GM23338 (cell line): Measurements from ENCODE around the gene PEPD. TPM values are rescaled to one million over a fixed set of nuclear protein-coding genes. Genes with fewer than 3 reads are reported as not detected.

Experiments
- ATAC-seq: fragments of 200-7000 bp; cut with Tn5 transposase; 3 replicates; pipeline ENCODE4 v1.9.1; 2020
- DNase-seq: peaks from one replicate; pipeline ENCODE4 v3.0.0-alpha.2; 2015; ENCODE audit warnings: low spot score
- H2AFZ ChIP-seq: fragments of 200-600 bp; sonication (generic); 2 replicates; pipeline ENCODE4 v1.8.0; 2016; ENCODE audit warnings: antibody characterized with exemption, mild to moderate bottlenecking, moderate library complexity
- H3F3A ChIP-seq: fragments of 200-600 bp; sonication (generic); replicated peaks from 2 replicates; pipeline ENCODE4 v1.8.0; 2017; ENCODE audit warnings: antibody characterized with exemption, mixed run types, low read depth
- H3K27ac ChIP-seq: fragments of 200-600 bp; sonication (generic); 2 replicates; pipeline ENCODE4 v1.6.1; 2016; ENCODE audit warnings: low read depth
- H3K27me3 ChIP-seq: fragments of 200-600 bp; sonication (generic); 2 replicates; pipeline ENCODE4 v1.8.0; 2016; ENCODE audit warnings: mild to moderate bottlenecking, mixed run types, moderate library complexity; ENCODE audit not compliant: insufficient read depth
- H3K36me3 ChIP-seq: fragments of 200-600 bp; sonication (generic); 2 replicates; pipeline ENCODE4 v1.8.0; 2016; ENCODE audit warnings: mild to moderate bottlenecking; ENCODE audit not compliant: insufficient read depth
- H3K4me1 ChIP-seq: fragments of 200-600 bp; sonication (generic); 2 replicates; pipeline ENCODE4 v1.8.0; 2016; ENCODE audit warnings: mild to moderate bottlenecking, moderate library complexity; ENCODE audit not compliant: insufficient read depth
- H3K4me2 ChIP-seq: fragments of 200-600 bp; sonication (generic); 2 replicates; pipeline ENCODE4 v1.7.1; 2017; ENCODE audit warnings: mixed run types
- H3K4me3 ChIP-seq: fragments of 200-600 bp; sonication (generic); 2 replicates; pipeline ENCODE4 v1.6.1; 2016; ENCODE audit warnings: mixed run types
- H3K79me2 ChIP-seq: fragments of 200-600 bp; sonication (generic); replicated peaks from 2 replicates; pipeline ENCODE4 v1.8.0; 2017; ENCODE audit warnings: mild to moderate bottlenecking; ENCODE audit not compliant: insufficient read depth
- H3K9me2 ChIP-seq: fragments of 200-600 bp; sonication (generic); 2 replicates; pipeline ENCODE4 v1.8.0; 2017; ENCODE audit not compliant: insufficient read depth
- H4K20me1 ChIP-seq: fragments of 200-600 bp; sonication (generic); replicated peaks from 2 replicates; pipeline ENCODE4 v1.8.0; 2017; ENCODE audit warnings: mild to moderate bottlenecking; ENCODE audit not compliant: insufficient read depth
- H3K27ac Mint-ChIP-seq: 2 replicates; pipeline ENCODE4 v1.8.0; 2020; ENCODE audit warnings: inconsistent platforms, mild to moderate bottlenecking, moderate library complexity, mixed read lengths
- H3K27me3 Mint-ChIP-seq: 3 replicates; pipeline ENCODE4 v1.8.0; 2022; ENCODE audit warnings: low read depth, mild to moderate bottlenecking, moderate library complexity, mixed read lengths, inconsistent platforms; ENCODE audit not compliant: insufficient read depth, poor library complexity
- H3K36me3 Mint-ChIP-seq: 3 replicates; pipeline ENCODE4 v1.8.0; 2021; ENCODE audit warnings: low read depth, mild to moderate bottlenecking, inconsistent platforms, moderate library complexity, mixed read lengths
- H3K4me1 Mint-ChIP-seq: 3 replicates; pipeline ENCODE4 v1.8.0; 2020; ENCODE audit warnings: mild to moderate bottlenecking, inconsistent platforms, mixed read lengths
- H3K4me3 Mint-ChIP-seq: 3 replicates; pipeline ENCODE4 v1.8.0; 2021; ENCODE audit warnings: moderate library complexity, mild to moderate bottlenecking, inconsistent platforms, mixed read lengths
- H3K9me3 Mint-ChIP-seq: 3 replicates; pipeline ENCODE4 v1.8.0; 2020; ENCODE audit warnings: moderate library complexity, mild to moderate bottlenecking, inconsistent platforms, mixed read lengths
- CTCF ChIP-seq, 2 experiments: fragments of 200-600 bp in 1 of 2; sonication (generic) in 1 of 2; conservative IDR thresholded peaks; 2 replicates each; pipeline versions ENCODE4 v1.5.1 to v1.6.1; 2016 to 2017; ENCODE audit warnings: antibody characterized with exemption in 2 of 2, low read depth in 2 of 2, mild to moderate bottlenecking in 2 of 2, moderate library complexity in 1 of 2
- EZH2 ChIP-seq: fragments of 200-600 bp; sonication (generic); IDR thresholded peaks from one replicate; pipeline ENCODE4 v1.8.0; 2017; ENCODE audit warnings: antibody characterized with exemption, mild to moderate bottlenecking, low read depth; ENCODE audit not compliant: unreplicated experiment
- JUNB ChIP-seq: IDR thresholded peaks from one replicate; pipeline ENCODE4 v1.6.1; 2016; ENCODE audit warnings: antibody characterized with exemption; ENCODE audit not compliant: unreplicated experiment
- NANOG ChIP-seq: IDR thresholded peaks from 2 replicates; pipeline ENCODE4 v1.6.1; 2016; ENCODE audit warnings: antibody characterized with exemption, borderline replicate concordance
- REST ChIP-seq: IDR thresholded peaks from one replicate; pipeline ENCODE4 v1.6.1; 2018; ENCODE audit warnings: antibody characterized with exemption; ENCODE audit not compliant: unreplicated experiment
- STAT1 ChIP-seq: IDR thresholded peaks from one replicate; pipeline ENCODE4 v1.6.1; 2016; ENCODE audit warnings: antibody characterized with exemption; ENCODE audit not compliant: unreplicated experiment
- ZNF331 ChIP-seq: fragments of 250-450 bp; sonication (Bioruptor Pico); IDR thresholded peaks from 2 replicates; pipeline ENCODE4 v1.5.0; 2020; ENCODE audit warnings: low read depth, mild to moderate bottlenecking, moderate library complexity
- polyA plus RNA-seq: library from polyadenylated mRNA; unstranded; fragments of >200 nt; fragmentation: Nextera tagmentation; extraction: Ambion mirVana; gene quantifications from 2 replicates; pipeline ENCODE4 v1.2.1, GENCODE V29; 2016
- total RNA-seq: library from RNA; depleted of rRNA; stranded (reverse); fragments of >200 nt; shearing (Covaris generic); gene quantifications from 2 replicates; pipeline ENCODE4 v1.2.3, GENCODE V29; 2014
- TF ChIP-seq, protein P1 (sequence below): IDR thresholded peaks from 2 replicates; pipeline ENCODE4 v1.6.1; 2016; ENCODE audit warnings: antibody characterized with exemption

PEPD gene
- total and polyA plus RNA-seq, 2 experiments from 2014 or later: 81.7 to 89.2 TPM

DNA sequence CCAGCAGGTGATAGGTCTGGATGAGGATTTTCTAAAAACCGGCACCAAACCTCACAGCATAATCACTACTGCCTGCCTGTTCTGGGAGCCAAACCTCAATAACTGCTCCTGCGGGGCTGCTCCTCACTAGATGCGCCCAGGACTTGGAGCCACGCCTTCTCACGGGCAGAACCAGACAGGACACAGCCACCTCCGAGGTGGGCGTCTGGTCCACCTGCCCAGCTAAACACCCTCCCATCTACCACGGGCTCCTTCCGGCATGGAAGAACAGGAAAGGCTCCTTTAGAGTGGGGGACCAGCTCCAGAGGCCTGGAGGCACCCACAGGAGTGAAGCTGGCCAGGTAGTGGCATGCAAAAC, 73.5 kb downstream of the PEPD start:
- no peaks in the 10 kb centered on the region for H3K9me2 ChIP-seq
- no peak overlapping the region for H2AFZ ChIP-seq
- no peaks in the 10 kb centered on the region for H3K4me1 Mint-ChIP-seq
- H3K4me1 ChIP-seq: no peaks in the 10 kb centered on the region
- H3K36me3 Mint-ChIP-seq: peaks cover 10% of the 10 kb centered on the region; the same call in 1 of the 3 replicates
- H3K36me3 ChIP-seq: no peaks in the 10 kb centered on the region; the same call in 1 of the 2 replicates
- no peak for ATAC-seq
- no peaks in the 10 kb centered on the region for H3K27me3 ChIP-seq
- H3K4me2 ChIP-seq: no peak overlapping the region
- no peak for DNase-seq
- H3K79me2 ChIP-seq: no peaks in the 10 kb centered on the region
- H3K27ac ChIP-seq: no peak overlapping the region
- no peaks in the 10 kb centered on the region; the same call in 1 of the 2 replicates for H4K20me1 ChIP-seq
- H3F3A ChIP-seq: no peaks in the 10 kb centered on the region
- no peak overlapping the region for H3K4me3 ChIP-seq
- no peaks in the 10 kb centered on the region for H3K9me3 Mint-ChIP-seq
- no peak overlapping the region for H3K4me3 Mint-ChIP-seq
- TF ChIP-seq NANOG (no peak), EZH2 (no peak), STAT1 (no peak), REST (no peak), ZNF331 (CRISPR knock-in tag) (no peak), JUNB (no peak)
- TF ChIP-seq, protein P1, sequence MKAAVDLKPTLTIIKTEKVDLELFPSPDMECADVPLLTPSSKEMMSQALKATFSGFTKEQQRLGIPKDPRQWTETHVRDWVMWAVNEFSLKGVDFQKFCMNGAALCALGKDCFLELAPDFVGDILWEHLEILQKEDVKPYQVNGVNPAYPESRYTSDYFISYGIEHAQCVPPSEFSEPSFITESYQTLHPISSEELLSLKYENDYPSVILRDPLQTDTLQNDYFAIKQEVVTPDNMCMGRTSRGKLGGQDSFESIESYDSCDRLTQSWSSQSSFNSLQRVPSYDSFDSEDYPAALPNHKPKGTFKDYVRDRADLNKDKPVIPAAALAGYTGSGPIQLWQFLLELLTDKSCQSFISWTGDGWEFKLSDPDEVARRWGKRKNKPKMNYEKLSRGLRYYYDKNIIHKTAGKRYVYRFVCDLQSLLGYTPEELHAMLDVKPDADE: no peak
- no peak overlapping the region for H3K27ac Mint-ChIP-seq
- peaks cover 7% of the 10 kb centered on the region for H3K27me3 Mint-ChIP-seq

DNA sequence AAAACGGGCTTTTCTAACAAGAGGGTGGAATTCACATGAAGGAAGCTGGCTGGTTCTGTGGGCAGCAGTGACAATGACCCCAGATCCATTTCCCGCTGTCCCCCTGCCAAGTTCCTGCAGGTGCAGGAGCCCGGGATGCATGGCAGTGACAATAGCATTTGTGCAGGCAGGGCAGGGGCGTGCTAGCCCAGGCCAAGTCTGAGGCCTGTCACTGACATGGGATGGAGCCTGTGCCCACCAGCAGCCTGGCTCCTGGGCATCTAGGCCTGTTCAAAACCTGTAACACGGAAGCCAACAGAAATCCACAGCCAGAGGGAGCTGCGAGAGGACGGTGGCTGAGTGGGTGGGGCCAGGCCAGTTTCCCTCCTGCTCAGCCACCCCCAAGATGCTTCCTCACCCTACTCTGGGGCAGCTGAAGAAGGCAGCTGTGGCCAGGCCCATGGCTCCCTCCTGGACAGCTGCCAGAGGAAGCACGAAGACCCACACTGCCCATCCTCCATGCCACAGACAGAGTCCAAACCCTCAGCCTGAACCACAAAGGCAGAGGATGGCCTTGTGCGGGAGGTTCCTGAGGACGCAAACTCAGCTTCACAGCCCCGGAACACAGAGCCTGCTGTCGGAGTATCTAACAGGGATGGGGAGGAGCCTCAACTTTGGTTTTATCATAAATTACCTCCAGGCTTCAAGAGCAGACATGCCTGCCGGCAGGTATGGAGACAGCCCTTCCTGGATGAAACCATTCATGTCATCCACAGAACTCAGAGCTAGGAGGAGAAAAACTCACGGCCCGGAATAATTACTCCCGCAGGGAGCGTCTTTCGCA, 74.0 kb downstream of the PEPD start:
- H4K20me1 ChIP-seq: no peaks in the 10 kb centered on the region; the same call in 1 of the 2 replicates
- H3K4me1 Mint-ChIP-seq: no peaks in the 10 kb centered on the region
- no peaks in the 10 kb centered on the region for H3K27me3 ChIP-seq
- H3K9me2 ChIP-seq: no peaks in the 10 kb centered on the region
- no peak overlapping the region for H3K4me3 Mint-ChIP-seq
- DNase-seq: no peak
- no peak overlapping the region for H3K4me3 ChIP-seq
- no peaks in the 10 kb centered on the region for H3F3A ChIP-seq
- no peak overlapping the region for H3K27ac Mint-ChIP-seq
- H3K27me3 Mint-ChIP-seq: peaks cover 7% of the 10 kb centered on the region
- no peaks in the 10 kb centered on the region; the same call in 1 of the 2 replicates for H3K36me3 ChIP-seq
- H3K9me3 Mint-ChIP-seq: no peaks in the 10 kb centered on the region
- peaks cover 10% of the 10 kb centered on the region; the same call in 1 of the 3 replicates for H3K36me3 Mint-ChIP-seq
- H3K27ac ChIP-seq: no peak overlapping the region
- no peak overlapping the region for H3K4me2 ChIP-seq
- H3K79me2 ChIP-seq: no peaks in the 10 kb centered on the region
- no peaks in the 10 kb centered on the region for H3K4me1 ChIP-seq
- ATAC-seq: no peak
- H2AFZ ChIP-seq: no peak overlapping the region
- peak in 1 of 2 experiments; percentile 22; a peak in 1 of 4 replicates for TF ChIP-seq CTCF (conservative IDR thresholded peaks at IDR 0.05; ENCODE audit: low read depth in 2 of 2)
